HCT116 (cell line): ENCODE measurements around the gene CNOT2. TPM values are rescaled to one million over a fixed set of nuclear protein-coding genes. Genes with fewer than 3 reads are reported as not detected.

ENCODE experiments used
- ATAC-seq: fragments of 200-7000 bp; cut with Tn5 transposase; 2 replicates; pipeline ENCODE4 v1.9.1; 2020; ENCODE audit warnings: mild to moderate bottlenecking, moderate library complexity
- BruUV-seq: library from RNA; stranded (reverse); fragments of 400-500 nt; replicated peaks from 2 replicates; lab custom pipeline; 2021; lab: Mats Ljungman, UMichigan
- CTCF ChIA-PET: fragments of 300-600 bp; sonication (Branson Sonifier 250); formaldehyde crosslinking; loops from one replicate; lab custom pipeline; 2021; ENCODE audit warnings: antibody characterized with exemption; lab: Charles Lee
- POLR2A ChIA-PET: fragments of 300-600, 350-600 bp; sonication (Branson Sonifier 250); formaldehyde crosslinking; loops from one replicate; lab custom pipeline; 2021; ENCODE audit warnings: antibody characterized with exemption; lab: Charles Lee
- RAD21 ChIA-PET, 2 experiments: fragments of 300-600 bp; sonication (Branson Sonifier 250); formaldehyde crosslinking; loops; one replicate each; lab custom pipeline; 2023; ENCODE audit warnings: low total read pairs in 2 of 2; ENCODE audit not compliant: uncharacterized antibody in 2 of 2, unreplicated experiment in 2 of 2, low non-redundant PET in 1 of 2; lab: Charles Lee
- DNase-seq: peaks from one replicate; pipeline ENCODE4 v3.0.0-alpha.2; 2010; ENCODE audit warnings: low read depth, low spot score
- H2AFZ ChIP-seq: fragments of 200-600 bp; shearing (Covaris generic), sonication (generic); 2 replicates; pipeline ENCODE4 v1.6.1; 2017; ENCODE audit warnings: low read depth, mixed run types, mixed read lengths, antibody characterized with exemption, low read length; ENCODE audit not compliant: poor library complexity, severe bottlenecking
- H3K27ac ChIP-seq: 2 replicates; pipeline ENCODE4 v1.5.1; 2012; ENCODE audit warnings: low read depth, low read length
- H3K27me3 ChIP-seq: fragments of 200-600 bp; sonication (generic); 2 replicates; pipeline ENCODE4 v1.6.1; 2016; ENCODE audit warnings: mixed run types, low read length, mixed read lengths; ENCODE audit not compliant: insufficient read depth
- H3K36me3 ChIP-seq, 2 experiments: fragments of 200-500 bp in 1 of 2; fragments of 200-600 bp in 1 of 2; sonication (Bioruptor generic) in 1 of 2; sonication (generic) in 1 of 2; 2 replicates each; pipeline versions ENCODE4 v1.5.1 to v1.6.1; 2014 to 2016; ENCODE audit warnings: low read length in 2 of 2, inconsistent platforms in 1 of 2, mixed read lengths in 1 of 2, mixed run types in 1 of 2; ENCODE audit not compliant: insufficient read depth in 2 of 2, control insufficient read depth in 1 of 2
- H3K4me1 ChIP-seq, 2 experiments: fragments of 200-600 bp in 1 of 2; sonication (generic) in 1 of 2; 2 replicates each; pipeline versions ENCODE4 v1.5.1 to v1.6.1; 2012 to 2017; ENCODE audit warnings: low read length in 2 of 2, inconsistent platforms in 1 of 2, mild to moderate bottlenecking in 1 of 2, mixed read lengths in 1 of 2, mixed run types in 1 of 2, moderate library complexity in 1 of 2; ENCODE audit not compliant: insufficient read depth in 2 of 2, control insufficient read depth in 1 of 2
- H3K4me2 ChIP-seq: fragments of 200-600 bp; sonication (generic); 2 replicates; pipeline ENCODE4 v1.6.1; 2017; ENCODE audit warnings: mixed run types, low read length, mixed read lengths
- H3K4me3 ChIP-seq, 2 experiments: fragments of 200-600 bp in 1 of 2; sonication (generic) in 1 of 2; replicated peaks in 1 of 2; 2 replicates each; pipeline ENCODE4 v1.5.1; 2011 to 2016; ENCODE audit warnings: low read length in 2 of 2, control low read depth in 1 of 2, low read depth in 1 of 2, mild to moderate bottlenecking in 1 of 2, mixed read lengths in 1 of 2, mixed run types in 1 of 2
- H3K79me2 ChIP-seq: fragments of 200-600 bp; sonication (generic); 2 replicates; pipeline ENCODE4 v1.6.1; 2017; ENCODE audit warnings: mild to moderate bottlenecking, mixed run types, low read length, moderate library complexity, mixed read lengths; ENCODE audit not compliant: insufficient read depth
- H3K9ac ChIP-seq: fragments of 200-600 bp; sonication (generic); 2 replicates; pipeline ENCODE4 v1.6.1; 2016; ENCODE audit warnings: low read length, mixed read lengths
- H3K9me2 ChIP-seq: fragments of 200-600 bp; sonication (generic), shearing (Covaris generic); 2 replicates; pipeline ENCODE4 v1.6.1; 2017; ENCODE audit warnings: mixed run types, mild to moderate bottlenecking, moderate library complexity; ENCODE audit not compliant: insufficient read depth
- H3K9me3 ChIP-seq, 2 experiments: fragments of 200-500 bp in 1 of 2; fragments of 200-600 bp in 1 of 2; sonication (Bioruptor generic) in 1 of 2; sonication (generic) in 1 of 2; 2 replicates each; pipeline ENCODE4 v1.6.1; 2014 to 2017; ENCODE audit warnings: low read length in 2 of 2, mixed read lengths in 2 of 2, inconsistent platforms in 1 of 2, low read depth in 1 of 2, mild to moderate bottlenecking in 1 of 2, mixed run types in 1 of 2, moderate library complexity in 1 of 2; ENCODE audit not compliant: control insufficient read depth in 1 of 2, insufficient read depth in 1 of 2
- H4K20me1 ChIP-seq: fragments of 200-600 bp; sonication (generic), shearing (Covaris generic); 2 replicates; pipeline ENCODE4 v1.6.1; 2017; ENCODE audit warnings: mixed run types, mild to moderate bottlenecking, moderate library complexity; ENCODE audit not compliant: insufficient read depth
- CBX3 ChIP-seq: IDR thresholded peaks from 2 replicates; pipeline ENCODE4 v1.6.1; 2012; ENCODE audit warnings: low read depth
- CEBPB ChIP-seq: IDR thresholded peaks from 2 replicates; pipeline ENCODE4 v1.6.1; 2012; ENCODE audit warnings: low read depth
- EGR1 ChIP-seq: IDR thresholded peaks from 2 replicates; pipeline ENCODE4 v1.6.1; 2012; ENCODE audit warnings: low read depth
- ELF1 ChIP-seq: IDR thresholded peaks from 2 replicates; pipeline ENCODE4 v1.6.1; 2012; ENCODE audit warnings: low read depth, borderline replicate concordance
- EZH2 ChIP-seq: fragments of 200-600 bp; sonication (generic); IDR thresholded peaks from 2 replicates; pipeline ENCODE4 v1.6.1; 2017; ENCODE audit warnings: antibody characterized with exemption, mixed run types
- EZH2phosphoT487 ChIP-seq: fragments of 200-600 bp; IDR thresholded peaks from 2 replicates; pipeline ENCODE4 v1.6.1; 2018; ENCODE audit warnings: antibody characterized with exemption, borderline replicate concordance
- FOSL1 ChIP-seq: IDR thresholded peaks from 2 replicates; pipeline ENCODE4 v1.6.1; 2012; ENCODE audit warnings: low read depth
- JUND ChIP-seq: IDR thresholded peaks from 2 replicates; pipeline ENCODE4 v1.6.1; 2012
- POLR2A ChIP-seq: IDR thresholded peaks from 2 replicates; pipeline ENCODE4 v1.7.0; 2011; ENCODE audit warnings: borderline replicate concordance; ENCODE audit not compliant: insufficient read depth, insufficient read length; ENCODE audit errors: extremely low read depth
- POLR2AphosphoS5 ChIP-seq: IDR thresholded peaks from 2 replicates; pipeline ENCODE4 v1.6.1; 2011; ENCODE audit warnings: mild to moderate bottlenecking, low read depth, low read length, moderate library complexity
- RAD21 ChIP-seq: IDR thresholded peaks from 2 replicates; pipeline ENCODE4 v1.6.1; 2012; ENCODE audit warnings: low read depth, mild to moderate bottlenecking
- SIN3A ChIP-seq: IDR thresholded peaks from 2 replicates; pipeline ENCODE4 v1.6.1; 2012; ENCODE audit warnings: low read depth
- SP1 ChIP-seq: IDR thresholded peaks from 2 replicates; pipeline ENCODE4 v1.6.1; 2012; ENCODE audit warnings: low read depth
- SRF ChIP-seq: IDR thresholded peaks from 2 replicates; pipeline ENCODE4 v1.6.1; 2012; ENCODE audit warnings: low read depth
- TCF7L2 ChIP-seq: IDR thresholded peaks from 2 replicates; pipeline ENCODE4 v1.7.0; 2011; ENCODE audit warnings: borderline replicate concordance, inconsistent platforms; ENCODE audit not compliant: insufficient read depth, insufficient read length; ENCODE audit errors: extremely low read depth
- YY1 ChIP-seq: IDR thresholded peaks from 2 replicates; pipeline ENCODE4 v1.6.1; 2011; ENCODE audit warnings: low read length, low read depth, moderate library complexity, mild to moderate bottlenecking; ENCODE audit not compliant: insufficient replicate concordance; ENCODE audit errors: extremely low read depth
- intact Hi-C: fragments of 100-400 bp; cut with micrococcal nuclease; formaldehyde crosslinking; loops from 2 replicates; pipeline ENCODE4 v1.10.0; 2022
- total RNA-seq: library from RNA; stranded (reverse); gene quantifications from one replicate; pipeline ENCODE4 v1.2.1, GENCODE V29; 2021; ENCODE audit not compliant: unreplicated experiment
- TF ChIP-seq, protein P1 (sequence below): IDR thresholded peaks from 2 replicates; pipeline ENCODE4 v1.6.1; 2012; ENCODE audit warnings: low read depth
- TF ChIP-seq, protein P2 (sequence below): IDR thresholded peaks from 2 replicates; pipeline ENCODE4 v1.6.1; 2012
- TF ChIP-seq, protein P3 (sequence below), 3 experiments: fragments of 200-600 bp in 1 of 3; sonication (generic) in 1 of 3; IDR thresholded peaks in 2 of 3; conservative IDR thresholded peaks in 1 of 3; 2 replicates each; pipeline ENCODE4 v1.5.1; 2012 to 2017; ENCODE audit warnings: low read depth in 2 of 3, low read length in 2 of 3, antibody characterized with exemption in 1 of 3, borderline replicate concordance in 1 of 3, control low read depth in 1 of 3, mild to moderate bottlenecking in 1 of 3, mixed read lengths in 1 of 3, mixed run types in 1 of 3, moderate library complexity in 1 of 3; ENCODE audit not compliant: insufficient read depth in 1 of 3

Gene CNOT2
- total RNA-seq, 1 experiment from 2014 or later, result 58.7 TPM

DNA sequence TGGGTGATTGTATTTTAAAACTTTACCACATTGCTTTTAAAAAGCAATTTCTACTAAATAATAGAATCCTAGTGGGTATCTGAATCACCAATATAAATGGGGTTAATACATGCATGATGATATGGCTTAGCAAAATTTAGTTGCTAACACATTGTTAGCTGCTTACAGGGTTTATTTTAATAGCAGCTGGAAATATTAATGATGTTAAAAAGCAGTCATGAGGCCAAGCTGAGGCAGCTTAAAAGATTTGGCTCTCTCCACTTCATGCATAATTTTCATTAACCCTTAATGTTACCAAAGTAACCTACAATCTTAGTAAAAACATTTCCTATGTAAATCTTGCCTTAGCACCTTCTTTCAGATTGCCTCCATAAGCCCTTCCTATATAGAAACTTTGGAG, 49.2 kb upstream of the CNOT2 start:
- intact Hi-C loops, result no loop called here
- H3K79me2 ChIP-seq, result no peaks in the 10 kb centered on the region
- H3K36me3 ChIP-seq, result no peaks in the 10 kb centered on the region
- H3K4me2 ChIP-seq, result no peak overlapping the region
- ChIA-PET CTCF (no interaction called here), RAD21 (no interaction called here), POLR2A (no interaction called here)
- no TSS peak for BruUV-seq
- H3K27me3 ChIP-seq, result no peaks in the 10 kb centered on the region
- no peak for ATAC-seq
- no peak overlapping the region for H3K27ac ChIP-seq
- no peak overlapping the region for H2AFZ ChIP-seq
- H3K9me3 ChIP-seq, result no peaks in the 10 kb centered on the region
- H3K4me1 ChIP-seq, result peaks cover 5 to 11% of the 10 kb centered on the region in 2 experiments
- DNase-seq, result no peak
- H3K9ac ChIP-seq, result no peak overlapping the region
- no peaks in the 10 kb centered on the region for H4K20me1 ChIP-seq
- no peaks in the 10 kb centered on the region; the same call in 1 of the 2 replicates for H3K9me2 ChIP-seq
- H3K4me3 ChIP-seq, result no peak overlapping the region
- no peak for TF ChIP-seq POLR2A
- TF ChIP-seq SP1, result no peak
- TF ChIP-seq CEBPB, result no peak
- TF ChIP-seq RAD21, result no peak
- TF ChIP-seq POLR2AphosphoS5, result no peak
- no peak for TF ChIP-seq TCF7L2
- TF ChIP-seq FOSL1, result no peak
- no peak for TF ChIP-seq ELF1
- TF ChIP-seq, protein P1, sequence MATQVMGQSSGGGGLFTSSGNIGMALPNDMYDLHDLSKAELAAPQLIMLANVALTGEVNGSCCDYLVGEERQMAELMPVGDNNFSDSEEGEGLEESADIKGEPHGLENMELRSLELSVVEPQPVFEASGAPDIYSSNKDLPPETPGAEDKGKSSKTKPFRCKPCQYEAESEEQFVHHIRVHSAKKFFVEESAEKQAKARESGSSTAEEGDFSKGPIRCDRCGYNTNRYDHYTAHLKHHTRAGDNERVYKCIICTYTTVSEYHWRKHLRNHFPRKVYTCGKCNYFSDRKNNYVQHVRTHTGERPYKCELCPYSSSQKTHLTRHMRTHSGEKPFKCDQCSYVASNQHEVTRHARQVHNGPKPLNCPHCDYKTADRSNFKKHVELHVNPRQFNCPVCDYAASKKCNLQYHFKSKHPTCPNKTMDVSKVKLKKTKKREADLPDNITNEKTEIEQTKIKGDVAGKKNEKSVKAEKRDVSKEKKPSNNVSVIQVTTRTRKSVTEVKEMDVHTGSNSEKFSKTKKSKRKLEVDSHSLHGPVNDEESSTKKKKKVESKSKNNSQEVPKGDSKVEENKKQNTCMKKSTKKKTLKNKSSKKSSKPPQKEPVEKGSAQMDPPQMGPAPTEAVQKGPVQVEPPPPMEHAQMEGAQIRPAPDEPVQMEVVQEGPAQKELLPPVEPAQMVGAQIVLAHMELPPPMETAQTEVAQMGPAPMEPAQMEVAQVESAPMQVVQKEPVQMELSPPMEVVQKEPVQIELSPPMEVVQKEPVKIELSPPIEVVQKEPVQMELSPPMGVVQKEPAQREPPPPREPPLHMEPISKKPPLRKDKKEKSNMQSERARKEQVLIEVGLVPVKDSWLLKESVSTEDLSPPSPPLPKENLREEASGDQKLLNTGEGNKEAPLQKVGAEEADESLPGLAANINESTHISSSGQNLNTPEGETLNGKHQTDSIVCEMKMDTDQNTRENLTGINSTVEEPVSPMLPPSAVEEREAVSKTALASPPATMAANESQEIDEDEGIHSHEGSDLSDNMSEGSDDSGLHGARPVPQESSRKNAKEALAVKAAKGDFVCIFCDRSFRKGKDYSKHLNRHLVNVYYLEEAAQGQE, result no peak
- TF ChIP-seq CBX3, result no peak
- TF ChIP-seq, protein P2, sequence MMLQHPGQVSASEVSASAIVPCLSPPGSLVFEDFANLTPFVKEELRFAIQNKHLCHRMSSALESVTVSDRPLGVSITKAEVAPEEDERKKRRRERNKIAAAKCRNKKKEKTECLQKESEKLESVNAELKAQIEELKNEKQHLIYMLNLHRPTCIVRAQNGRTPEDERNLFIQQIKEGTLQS, result no peak
- TF ChIP-seq EZH2, result no peak
- TF ChIP-seq SIN3A, result no peak
- no peak for TF ChIP-seq YY1
- no peak for TF ChIP-seq JUND
- no peak for TF ChIP-seq EGR1
- no peak for TF ChIP-seq SRF
- TF ChIP-seq EZH2phosphoT487, result no peak
- TF ChIP-seq, protein P3, sequence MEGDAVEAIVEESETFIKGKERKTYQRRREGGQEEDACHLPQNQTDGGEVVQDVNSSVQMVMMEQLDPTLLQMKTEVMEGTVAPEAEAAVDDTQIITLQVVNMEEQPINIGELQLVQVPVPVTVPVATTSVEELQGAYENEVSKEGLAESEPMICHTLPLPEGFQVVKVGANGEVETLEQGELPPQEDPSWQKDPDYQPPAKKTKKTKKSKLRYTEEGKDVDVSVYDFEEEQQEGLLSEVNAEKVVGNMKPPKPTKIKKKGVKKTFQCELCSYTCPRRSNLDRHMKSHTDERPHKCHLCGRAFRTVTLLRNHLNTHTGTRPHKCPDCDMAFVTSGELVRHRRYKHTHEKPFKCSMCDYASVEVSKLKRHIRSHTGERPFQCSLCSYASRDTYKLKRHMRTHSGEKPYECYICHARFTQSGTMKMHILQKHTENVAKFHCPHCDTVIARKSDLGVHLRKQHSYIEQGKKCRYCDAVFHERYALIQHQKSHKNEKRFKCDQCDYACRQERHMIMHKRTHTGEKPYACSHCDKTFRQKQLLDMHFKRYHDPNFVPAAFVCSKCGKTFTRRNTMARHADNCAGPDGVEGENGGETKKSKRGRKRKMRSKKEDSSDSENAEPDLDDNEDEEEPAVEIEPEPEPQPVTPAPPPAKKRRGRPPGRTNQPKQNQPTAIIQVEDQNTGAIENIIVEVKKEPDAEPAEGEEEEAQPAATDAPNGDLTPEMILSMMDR (IDR thresholded peaks at IDR 0.05 in 2 of 3, conservative IDR thresholded peaks at IDR 0.05 in 1 of 3; ENCODE audit: borderline replicate concordance in 1 of 3, insufficient read depth in 1 of 3, low read depth in 2 of 3, low read length in 2 of 3), result no peak
